ENCODE data around the gene CREG2.

The CREG2 gene

DNA sequence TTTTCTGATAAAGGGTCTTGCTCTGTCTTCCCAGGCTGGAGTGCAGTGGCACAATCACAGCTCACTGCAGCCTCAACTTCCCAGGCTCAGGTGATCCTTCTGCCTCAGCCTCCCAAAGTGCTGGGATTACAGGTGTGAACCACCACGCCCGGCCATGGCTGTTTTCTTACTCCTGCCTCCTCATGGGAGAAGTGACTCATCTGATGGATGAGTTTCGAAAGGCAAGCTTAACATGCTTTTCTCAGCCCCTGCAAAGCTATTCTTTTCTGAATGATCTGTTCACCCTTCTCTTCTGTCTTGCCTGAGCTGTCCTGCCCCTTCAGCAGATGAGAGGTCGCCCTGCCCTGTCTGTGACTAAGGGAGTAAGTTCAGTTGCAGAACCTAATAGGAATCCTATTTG lies 929 bp upstream of the CREG2 start:
- DNase-seq (ENCODE audit: low read depth): peak; percentile 31
- no peak overlapping the region for H3K4me3 ChIP-seq (ENCODE audit: low read length)
- TF ChIP-seq, protein P1, sequence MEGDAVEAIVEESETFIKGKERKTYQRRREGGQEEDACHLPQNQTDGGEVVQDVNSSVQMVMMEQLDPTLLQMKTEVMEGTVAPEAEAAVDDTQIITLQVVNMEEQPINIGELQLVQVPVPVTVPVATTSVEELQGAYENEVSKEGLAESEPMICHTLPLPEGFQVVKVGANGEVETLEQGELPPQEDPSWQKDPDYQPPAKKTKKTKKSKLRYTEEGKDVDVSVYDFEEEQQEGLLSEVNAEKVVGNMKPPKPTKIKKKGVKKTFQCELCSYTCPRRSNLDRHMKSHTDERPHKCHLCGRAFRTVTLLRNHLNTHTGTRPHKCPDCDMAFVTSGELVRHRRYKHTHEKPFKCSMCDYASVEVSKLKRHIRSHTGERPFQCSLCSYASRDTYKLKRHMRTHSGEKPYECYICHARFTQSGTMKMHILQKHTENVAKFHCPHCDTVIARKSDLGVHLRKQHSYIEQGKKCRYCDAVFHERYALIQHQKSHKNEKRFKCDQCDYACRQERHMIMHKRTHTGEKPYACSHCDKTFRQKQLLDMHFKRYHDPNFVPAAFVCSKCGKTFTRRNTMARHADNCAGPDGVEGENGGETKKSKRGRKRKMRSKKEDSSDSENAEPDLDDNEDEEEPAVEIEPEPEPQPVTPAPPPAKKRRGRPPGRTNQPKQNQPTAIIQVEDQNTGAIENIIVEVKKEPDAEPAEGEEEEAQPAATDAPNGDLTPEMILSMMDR (conservative IDR thresholded peaks at IDR 0.05; ENCODE audit: low read length): no peak

DNA sequence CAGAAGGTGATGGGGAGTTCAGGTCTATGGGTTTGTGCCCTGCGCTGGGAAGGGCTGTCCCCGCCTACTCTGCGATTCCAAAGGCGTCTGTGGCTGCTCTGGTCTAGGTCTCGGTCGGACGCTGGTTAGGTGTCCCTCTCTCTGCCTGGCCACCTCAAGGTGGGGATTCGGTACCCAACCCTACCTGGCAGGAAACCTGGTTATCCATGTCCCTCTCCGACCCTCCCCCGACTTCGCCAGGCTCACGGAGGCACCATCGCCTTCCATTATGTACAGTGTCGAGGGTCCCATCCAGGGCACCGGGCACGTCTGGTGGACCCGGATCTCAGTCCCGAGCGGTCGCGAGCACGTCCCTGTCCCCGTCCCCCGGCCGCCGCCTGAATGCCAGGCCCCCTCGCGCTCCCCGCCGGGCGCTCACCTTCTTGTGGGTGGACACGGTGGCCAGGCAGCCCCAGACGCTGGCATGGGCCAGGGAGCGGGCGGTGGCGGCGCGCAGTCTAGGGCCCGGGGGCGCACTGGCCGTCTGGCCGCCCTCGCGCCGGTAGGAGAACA lies 628 bp downstream of the CREG2 start:
- DNase-seq (ENCODE audit: low read depth): no peak
- TF ChIP-seq, protein P1 (conservative IDR thresholded peaks at IDR 0.05; ENCODE audit: low read length): no peak
- peak overlapping the region; percentile 24 for H3K4me3 ChIP-seq (ENCODE audit: low read length)

DNA sequence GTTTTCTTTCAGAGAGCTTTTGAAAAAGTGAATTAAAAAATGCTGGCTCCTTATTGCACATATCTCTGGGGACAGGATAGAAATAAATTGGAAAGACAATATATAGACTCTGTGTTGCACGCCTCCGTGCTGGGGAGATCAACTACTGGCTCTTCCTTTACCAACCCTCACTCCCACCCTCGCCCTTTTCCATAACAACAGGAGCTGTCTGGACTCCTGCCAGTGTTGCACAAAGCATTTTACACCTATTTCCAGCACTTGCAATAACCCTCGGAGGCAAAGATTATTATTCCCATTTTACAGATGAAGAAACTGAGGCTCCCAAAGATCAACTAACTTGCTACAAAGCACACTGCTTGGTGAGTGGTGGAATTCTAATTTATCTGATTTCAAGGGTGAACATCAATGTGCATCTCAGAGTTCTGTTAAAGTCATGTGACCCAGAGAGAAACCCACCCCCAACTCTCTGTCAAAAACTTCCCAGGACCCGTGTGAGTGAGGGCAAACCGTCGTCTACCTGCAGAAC lies 4.2 kb downstream of the CREG2 start:
- TF ChIP-seq, protein P1 (conservative IDR thresholded peaks at IDR 0.05; ENCODE audit: low read length): no peak
- no peak for DNase-seq (ENCODE audit: low read depth)
- H3K4me3 ChIP-seq (ENCODE audit: low read length): no peak overlapping the region

DNA sequence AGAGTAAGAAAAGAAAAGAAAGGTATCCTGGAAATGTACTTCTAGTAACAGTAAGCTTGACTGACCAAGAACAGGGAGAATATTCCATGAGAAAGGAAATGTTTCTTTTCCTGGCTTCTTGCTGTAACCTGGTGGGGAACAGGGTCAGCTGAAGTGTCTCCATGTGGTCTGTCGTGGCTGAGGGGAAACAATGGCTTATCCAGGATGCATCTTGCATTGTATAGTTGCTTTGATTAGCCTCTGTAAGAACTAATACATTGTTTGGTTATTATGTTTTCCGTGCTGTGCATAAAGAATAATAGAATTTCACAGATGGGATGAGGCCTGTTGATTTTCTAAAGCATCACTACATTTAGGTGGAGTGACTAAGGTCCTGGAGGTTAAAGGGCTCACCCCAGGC lies 4.9 kb downstream of the CREG2 start:
- H3K4me3 ChIP-seq (ENCODE audit: low read length): no peak overlapping the region
- no peak for DNase-seq (ENCODE audit: low read depth)
- TF ChIP-seq, protein P1 (conservative IDR thresholded peaks at IDR 0.05; ENCODE audit: low read length): no peak

DNA sequence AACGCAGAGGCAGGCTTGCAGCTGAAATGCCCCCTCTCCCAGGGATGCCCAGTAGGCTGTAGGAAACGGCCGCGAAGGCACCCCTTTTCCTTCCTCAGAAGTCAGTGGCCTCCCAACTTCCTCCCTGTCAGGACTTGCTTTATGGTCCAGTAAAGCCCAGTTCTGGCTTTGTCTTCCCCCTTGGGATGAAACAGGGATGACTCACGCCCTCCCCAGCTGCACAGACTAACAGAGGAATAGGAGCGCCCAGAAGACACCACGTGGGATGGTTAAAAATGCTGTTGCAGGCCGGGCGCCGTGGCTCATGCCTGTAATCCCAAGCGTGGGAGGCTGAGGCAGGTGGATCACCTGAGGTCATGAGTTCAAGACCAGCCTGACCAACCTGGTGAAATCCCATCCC lies 6.9 kb downstream of the CREG2 start:
- TF ChIP-seq, protein P1 (conservative IDR thresholded peaks at IDR 0.05; ENCODE audit: low read length): no peak
- DNase-seq (ENCODE audit: low read depth): peak; percentile 58
- no peak overlapping the region for H3K4me3 ChIP-seq (ENCODE audit: low read length)

DNA sequence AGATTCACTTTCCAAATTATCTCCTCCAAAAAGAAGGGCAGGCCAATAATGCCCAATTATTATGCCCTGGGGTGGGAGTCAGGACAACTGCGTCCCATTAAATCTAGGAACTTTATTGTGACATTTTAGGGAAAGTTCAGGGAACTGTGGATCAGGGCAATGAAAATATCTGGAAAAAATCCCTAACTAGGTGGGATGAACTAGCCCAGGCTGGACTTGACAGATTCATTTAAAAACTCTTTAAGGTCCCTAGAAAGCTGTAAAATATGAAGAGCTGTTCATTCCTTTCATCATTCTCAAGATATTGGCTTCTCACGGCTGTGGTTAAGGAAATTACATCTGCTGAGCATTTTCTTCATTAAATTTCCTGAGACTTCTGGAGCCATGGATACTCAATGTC lies 8.2 kb downstream of the CREG2 start:
- no peak overlapping the region for H3K4me3 ChIP-seq (ENCODE audit: low read length)
- DNase-seq (ENCODE audit: low read depth): no peak
- TF ChIP-seq, protein P1 (conservative IDR thresholded peaks at IDR 0.05; ENCODE audit: low read length): no peak

DNA sequence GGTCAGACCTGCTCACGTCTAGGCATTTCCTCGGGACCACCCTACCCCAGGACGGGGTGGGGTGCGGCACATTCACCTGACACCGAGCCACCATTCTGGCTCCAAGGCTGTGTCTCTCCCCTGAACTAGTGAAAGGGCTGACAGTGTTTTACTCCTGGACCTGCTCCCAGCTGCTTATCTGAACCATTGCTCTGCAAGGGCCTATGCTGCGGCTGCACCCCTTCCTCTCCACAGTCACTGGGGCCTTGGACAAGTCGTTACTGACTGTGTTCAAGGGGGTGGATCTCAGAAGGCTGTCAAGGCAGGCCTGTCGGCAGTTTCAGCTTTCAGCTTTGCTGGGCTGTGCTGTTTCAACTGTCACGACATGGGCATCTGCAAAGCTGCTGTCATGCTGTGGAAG lies 11.7 kb downstream of the CREG2 start:
- H3K4me3 ChIP-seq (ENCODE audit: low read length): no peak overlapping the region
- TF ChIP-seq, protein P1 (conservative IDR thresholded peaks at IDR 0.05; ENCODE audit: low read length): no peak
- no peak for DNase-seq (ENCODE audit: low read depth)
